Activated CD4-positive, alpha-beta T cell treated with anti-CD3 and anti-CD28 coated beads, Interleukin-2, Interleukin-4, amounts not matched to agents 100 ng/mL and 50 ng/mL, durations not matched to agents 16 hours and 8 hours (primary cell): ENCODE measurements around the gene C1RL.

Source experiments
- DNase-seq: peaks from one replicate; pipeline ENCODE4 v3.0.0-alpha.2; 2020; ENCODE audit warnings: low spot score

C1RL gene

GRCh38 chr12:7092229-7092985, 16.6 kb downstream of the C1RL start, which contains the start of gene C1R:
C1R (minus strand) TSS chr12:7092445; CDS start chr12:7092388, 57 bp downstream.
- DNase-seq = peak; percentile 66

- no peak for DNase-seq
Measured at GRCh38 chr12:7091660-7092228, 17.3 kb downstream of the C1RL start.

- DNase-seq = no peak
Measured at GRCh38 chr12:7091171-7091570, 17.8 kb downstream of the C1RL start.

GRCh38 chr12:7090222-7090998, 18.6 kb downstream of the C1RL start:
- DNase-seq = no peak

- DNase-seq = no peak
Measured at GRCh38 chr12:7089196-7089871, 19.7 kb downstream of the C1RL start.

- DNase-seq = no peak
Measured at GRCh38 chr12:7083125-7083524, 25.9 kb downstream of the C1RL start.

- DNase-seq = no peak
Measured at GRCh38 chr12:7081037-7081436, 28.0 kb downstream of the C1RL start.

GRCh38 chr12:7079826-7080125, 29.2 kb downstream of the C1RL start:
- no peak for DNase-seq

GRCh38 chr12:7078163-7078562, 30.9 kb downstream of the C1RL start:
- DNase-seq = no peak

GRCh38 chr12:7076493-7076892, 32.5 kb downstream of the C1RL start:
- DNase-seq = no peak

GRCh38 chr12:7075939-7076338, 33.1 kb downstream of the C1RL start:
- DNase-seq = no peak

- no peak for DNase-seq
Measured at GRCh38 chr12:7075518-7075917, 33.5 kb downstream of the C1RL start.

GRCh38 chr12:7073946-7074345, 35.1 kb downstream of the C1RL start:
- no peak for DNase-seq

GRCh38 chr12:7072554-7072953, 36.5 kb downstream of the C1RL start:
- no peak for DNase-seq

GRCh38 chr12:7072035-7072434, 37.0 kb downstream of the C1RL start:
- no peak for DNase-seq

- DNase-seq = no peak
Measured at GRCh38 chr12:7069386-7069785, 39.6 kb downstream of the C1RL start.

- no peak for DNase-seq
Measured at GRCh38 chr12:7068994-7069346, 40.0 kb downstream of the C1RL start.

- DNase-seq = no peak
Measured at GRCh38 chr12:7068240-7068993, 40.6 kb downstream of the C1RL start.

- no peak for DNase-seq
Measured at GRCh38 chr12:7067096-7067495, 41.9 kb downstream of the C1RL start.

GRCh38 chr12:7066596-7066995, 42.4 kb downstream of the C1RL start:
- DNase-seq = no peak

GRCh38 chr12:7065073-7065623, 43.9 kb downstream of the C1RL start:
- no peak for DNase-seq

- DNase-seq = no peak
Measured at GRCh38 chr12:7064516-7064915, 44.5 kb downstream of the C1RL start.
